HL-60 (cell line): Measurements from ENCODE around the gene ATXN7.

Experiments
- DNase-seq, 2 experiments: peaks; one replicate each; pipeline ENCODE4 v3.0.0-alpha.2; 2010 to 2020; ENCODE audit warnings: low read depth in 1 of 2, low spot score in 1 of 2
- H3K27ac ChIP-seq: fragments of 250-450 bp; sonication (Bioruptor Pico); replicated peaks from 2 replicates; pipeline ENCODE4 v1.5.1; 2020; ENCODE audit warnings: mild to moderate bottlenecking, moderate library complexity
- H3K27me3 ChIP-seq: fragments of 250-450 bp; sonication (Bioruptor Pico); 2 replicates; pipeline ENCODE4 v1.5.1; 2021; ENCODE audit warnings: mild to moderate bottlenecking, moderate library complexity; ENCODE audit not compliant: insufficient read depth, poor library complexity, severe bottlenecking
- H3K4me3 ChIP-seq: replicated peaks from 2 replicates; pipeline ENCODE4 v1.5.1; 2011; ENCODE audit warnings: mild to moderate bottlenecking, control low read depth, low read length; ENCODE audit not compliant: insufficient read depth
- CTCF ChIP-seq: IDR thresholded peaks from one replicate; pipeline ENCODE4 v1.5.1; 2011; ENCODE audit warnings: low read length, control low read depth, inconsistent platforms; ENCODE audit not compliant: insufficient read depth
- GABPA ChIP-seq: IDR thresholded peaks from 2 replicates; pipeline ENCODE4 v1.6.1; 2012; ENCODE audit warnings: low read depth
- POLR2AphosphoS5 ChIP-seq: IDR thresholded peaks from 2 replicates; pipeline ENCODE4 v1.6.1; 2012; ENCODE audit warnings: low read depth
- REST ChIP-seq: IDR thresholded peaks from 2 replicates; pipeline ENCODE4 v1.6.1; 2012; ENCODE audit warnings: low read depth; ENCODE audit not compliant: insufficient replicate concordance
- SPI1 ChIP-seq: IDR thresholded peaks from 2 replicates; pipeline ENCODE4 v1.6.1; 2012; ENCODE audit warnings: low read depth, mild to moderate bottlenecking, borderline replicate concordance

The ATXN7 gene

GRCh38 chr3:63908776-63909175, 45.1 kb downstream of the ATXN7 start:
- no peak for TF ChIP-seq SPI1
- TF ChIP-seq GABPA: no peak
- no peak for TF ChIP-seq CTCF
- TF ChIP-seq POLR2AphosphoS5: no peak
- TF ChIP-seq REST: no peak
- no peak overlapping the region for H3K27ac ChIP-seq
- no peak for DNase-seq
- H3K27me3 ChIP-seq: no peaks in the 10 kb centered on the region
- H3K4me3 ChIP-seq: no peak overlapping the region

- H3K27me3 ChIP-seq: no peaks in the 10 kb centered on the region
- H3K27ac ChIP-seq: no peak overlapping the region
- no peak overlapping the region for H3K4me3 ChIP-seq
- no peak for TF ChIP-seq SPI1
- no peak for TF ChIP-seq POLR2AphosphoS5
- TF ChIP-seq GABPA: no peak
- TF ChIP-seq REST: no peak
- no peak for TF ChIP-seq CTCF
- DNase-seq: no peak
Measured at GRCh38 chr3:63909431-63909830, 45.8 kb downstream of the ATXN7 start.

GRCh38 chr3:63910001-63910400, 46.3 kb downstream of the ATXN7 start:
- TF ChIP-seq CTCF (no peak), REST (no peak), GABPA (no peak), SPI1 (no peak), POLR2AphosphoS5 (no peak)
- H3K4me3 ChIP-seq: no peak overlapping the region
- no peaks in the 10 kb centered on the region for H3K27me3 ChIP-seq
- no peak overlapping the region for H3K27ac ChIP-seq
- DNase-seq: no peak
